IgD-negative memory B cell (primary cell): ENCODE data around the gene ARID5A. TPM values are rescaled to one million over a fixed set of nuclear protein-coding genes. Genes with fewer than 3 reads are reported as not detected.

ENCODE experiments used
- H3K27ac Mint-ChIP-seq, 3 donors: one replicate each; pipeline ENCODE4 v1.8.0; 2020 to 2022; ENCODE audit warnings: mild to moderate bottlenecking in 3 of 3, mixed read lengths in 3 of 3, moderate library complexity in 1 of 3
- H3K27me3 Mint-ChIP-seq: one replicate; pipeline ENCODE4 v1.8.0; 2021; ENCODE audit warnings: mixed read lengths
- H3K36me3 Mint-ChIP-seq: one replicate; pipeline ENCODE4 v1.8.0; 2020; ENCODE audit warnings: mild to moderate bottlenecking, mixed read lengths
- H3K4me1 Mint-ChIP-seq, 3 donors: one replicate each; pipeline ENCODE4 v1.8.0; 2020 to 2022; ENCODE audit warnings: mixed read lengths in 3 of 3, mild to moderate bottlenecking in 1 of 3
- H3K4me3 Mint-ChIP-seq, 4 donors: one replicate each; pipeline ENCODE4 v1.8.0; 2020 to 2022; ENCODE audit warnings: mild to moderate bottlenecking in 4 of 4, mixed read lengths in 4 of 4, moderate library complexity in 3 of 4
- H3K9me3 Mint-ChIP-seq, 3 donors: one replicate each; pipeline ENCODE4 v1.8.0; 2020 to 2021; ENCODE audit warnings: mixed read lengths in 3 of 3, mild to moderate bottlenecking in 1 of 3
- polyA plus RNA-seq: library from polyadenylated mRNA; unstranded; fragments of 300-500 nt; fragmentation: Illumina TruSeq; gene quantifications from one replicate; pipeline ENCODE4 v1.2.3, GENCODE V29; 2021

ARID5A gene
- polyA plus RNA-seq, 1 donor from 2014 or later: 62.3 TPM

DNA sequence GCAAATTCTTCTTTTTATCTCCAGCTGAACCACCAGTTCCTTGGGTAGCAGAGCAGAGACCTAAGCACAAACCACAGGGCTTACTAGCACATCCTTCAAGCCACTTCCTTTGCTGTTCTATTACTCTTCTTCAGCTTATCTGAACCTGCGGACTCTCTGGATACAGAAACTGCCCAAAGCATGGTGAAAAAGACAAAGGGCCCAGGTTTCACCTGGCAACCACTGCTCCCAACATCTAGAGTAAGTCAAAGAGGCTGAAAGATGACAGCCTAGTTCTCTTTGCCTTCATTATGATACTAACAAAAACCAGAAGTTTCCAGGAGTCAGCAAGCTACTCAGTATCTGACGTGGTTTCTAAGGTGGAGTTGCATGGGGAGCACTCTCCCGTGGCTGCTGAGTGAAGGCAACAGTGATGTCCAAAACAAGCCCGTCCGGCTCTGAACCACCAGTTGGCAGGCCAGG, 58.2 kb downstream of the ARID5A start:
- peak overlapping the region in 2 of 3 donors; percentile 5 to 82 for H3K27ac Mint-ChIP-seq
- no peaks in the 10 kb centered on the region for H3K9me3 Mint-ChIP-seq
- H3K36me3 Mint-ChIP-seq: peaks cover 11% of the 10 kb centered on the region
- no peak overlapping the region for H3K4me3 Mint-ChIP-seq
- H3K4me1 Mint-ChIP-seq: no peaks in the 10 kb centered on the region
- no peaks in the 10 kb centered on the region for H3K27me3 Mint-ChIP-seq

DNA sequence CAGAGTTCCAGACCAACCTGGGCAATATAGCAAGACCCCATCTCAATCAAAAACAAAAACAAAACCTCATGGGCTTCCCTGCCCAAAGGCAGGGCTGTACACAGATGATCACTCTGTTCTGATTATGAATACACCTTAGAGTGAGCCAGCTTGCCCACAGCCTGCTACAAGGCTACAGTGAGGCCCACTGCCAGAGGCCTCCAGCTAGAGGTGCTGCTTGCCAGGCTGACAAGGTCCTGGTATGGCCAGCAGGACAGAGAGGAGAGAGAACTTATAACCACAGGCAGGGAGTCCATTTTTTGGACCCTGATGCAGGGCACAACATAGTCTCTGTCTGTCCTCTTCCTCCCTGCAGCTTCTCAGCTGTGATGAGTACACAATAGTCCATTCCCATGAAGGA, 60.0 kb downstream of the ARID5A start:
- H3K27me3 Mint-ChIP-seq: no peaks in the 10 kb centered on the region
- H3K4me3 Mint-ChIP-seq: no peak overlapping the region
- no peaks in the 10 kb centered on the region for H3K9me3 Mint-ChIP-seq
- peaks cover 11% of the 10 kb centered on the region for H3K36me3 Mint-ChIP-seq
- no peak overlapping the region for H3K27ac Mint-ChIP-seq
- no peaks in the 10 kb centered on the region for H3K4me1 Mint-ChIP-seq

DNA sequence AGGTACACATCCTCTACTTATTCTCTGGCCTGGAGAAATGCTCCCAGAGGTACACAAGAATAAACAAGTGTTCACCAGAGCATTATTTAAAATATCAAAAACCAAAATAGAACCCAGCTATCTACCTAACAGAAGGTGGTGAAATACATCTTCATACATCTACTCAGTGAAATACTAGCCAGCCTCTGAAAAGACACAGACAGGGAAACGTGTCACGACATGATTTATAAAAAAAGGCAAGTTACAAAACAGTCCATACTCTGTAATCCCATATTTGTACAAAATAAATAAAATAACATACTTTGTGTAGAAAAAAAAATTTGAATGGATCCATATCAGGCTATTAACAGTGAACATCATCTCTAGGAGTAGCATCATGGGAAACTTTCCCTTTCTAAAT, 63.4 kb downstream of the ARID5A start:
- H3K4me1 Mint-ChIP-seq: no peaks in the 10 kb centered on the region
- H3K9me3 Mint-ChIP-seq: no peaks in the 10 kb centered on the region
- peak overlapping the region in 1 of 3 donors; percentile 18 for H3K27ac Mint-ChIP-seq
- H3K4me3 Mint-ChIP-seq: no peak overlapping the region
- H3K36me3 Mint-ChIP-seq: peaks cover 4% of the 10 kb centered on the region
- H3K27me3 Mint-ChIP-seq: no peaks in the 10 kb centered on the region

DNA sequence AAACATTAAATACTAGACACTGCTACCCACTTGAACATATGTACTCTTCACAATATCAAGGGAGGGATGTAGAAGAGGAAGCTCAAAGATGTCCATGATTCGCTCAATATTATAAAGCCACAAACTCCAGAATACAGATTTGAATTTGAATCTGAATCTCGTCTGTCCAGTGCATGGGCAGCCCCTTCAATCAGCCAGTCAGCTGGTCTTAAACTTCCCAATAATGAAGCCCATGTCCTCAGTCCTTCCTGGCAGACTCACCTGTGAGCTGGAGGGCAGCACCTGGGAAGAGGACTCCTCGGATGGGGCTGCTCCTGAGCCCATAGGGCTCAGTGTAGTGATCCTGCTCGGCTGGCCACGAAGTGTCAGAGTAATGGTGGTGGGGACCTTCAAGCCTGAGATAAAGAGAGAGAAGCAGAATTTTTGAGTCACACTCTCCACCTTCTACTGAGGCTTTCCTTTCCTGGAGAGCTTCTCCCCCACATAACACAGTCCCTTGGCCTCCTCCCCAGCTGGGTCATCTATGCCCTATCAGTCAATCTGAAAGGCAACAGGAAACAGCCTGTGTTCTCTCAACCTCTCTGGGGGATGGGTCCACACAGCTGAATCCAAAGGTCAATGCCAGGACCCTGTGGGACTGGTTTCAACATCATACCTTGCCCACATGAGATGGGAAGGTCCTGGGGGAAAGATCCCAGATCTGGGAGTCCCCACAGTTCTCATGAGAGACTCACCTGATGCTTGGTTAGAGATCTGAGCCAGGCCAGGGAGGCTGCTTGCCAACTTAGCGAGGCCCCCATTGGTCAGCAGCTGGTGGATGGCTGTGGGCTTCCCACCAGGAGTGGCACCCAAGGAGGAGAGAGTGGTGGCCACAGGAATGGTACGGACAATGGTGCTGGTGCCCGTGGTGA, 65.1 kb downstream of the ARID5A start:
- Mint-ChIP-seq H3K4me1 (peaks cover 0 to 1% (median 0%) of the 10 kb centered on the region in 3 donors), H3K4me3 (no peak overlapping the region), H3K27me3 (no peaks in the 10 kb centered on the region), H3K9me3 (no peaks in the 10 kb centered on the region), H3K36me3 (peaks cover 4% of the 10 kb centered on the region), H3K27ac (peak overlapping the region in 1 of 3 donors; percentile 55)

Other genes starting within 250 kb of the ARID5A start
- 79.3 TPM for gene SNRNP200, start 231.2 kb upstream of the ARID5A start, polyA plus RNA-seq
- gene ITPRIPL1, start 211.4 kb upstream of the ARID5A start, polyA plus RNA-seq: 4.4 TPM
- gene NCAPH, start 201.0 kb upstream of the ARID5A start, polyA plus RNA-seq: 1.5 TPM
- gene NEURL3, start 31.4 kb upstream of the ARID5A start, polyA plus RNA-seq: not detected
- 17.3 TPM for gene KANSL3, start 101.6 kb downstream of the ARID5A start, polyA plus RNA-seq
- not detected for gene FER1L5, start 106.0 kb downstream of the ARID5A start, polyA plus RNA-seq
- gene LMAN2L, start 203.3 kb downstream of the ARID5A start, polyA plus RNA-seq: 19.1 TPM
- 7.9 TPM for gene CNNM4, start 224.2 kb downstream of the ARID5A start, polyA plus RNA-seq